ENCODE measurements around the gene MYRIP. TPM values are rescaled to one million over a fixed set of nuclear protein-coding genes. Genes with fewer than 3 reads are reported as not detected.

The MYRIP gene
- total RNA-seq, 1 donor from 2014 or later, result 1.0 TPM

DNA sequence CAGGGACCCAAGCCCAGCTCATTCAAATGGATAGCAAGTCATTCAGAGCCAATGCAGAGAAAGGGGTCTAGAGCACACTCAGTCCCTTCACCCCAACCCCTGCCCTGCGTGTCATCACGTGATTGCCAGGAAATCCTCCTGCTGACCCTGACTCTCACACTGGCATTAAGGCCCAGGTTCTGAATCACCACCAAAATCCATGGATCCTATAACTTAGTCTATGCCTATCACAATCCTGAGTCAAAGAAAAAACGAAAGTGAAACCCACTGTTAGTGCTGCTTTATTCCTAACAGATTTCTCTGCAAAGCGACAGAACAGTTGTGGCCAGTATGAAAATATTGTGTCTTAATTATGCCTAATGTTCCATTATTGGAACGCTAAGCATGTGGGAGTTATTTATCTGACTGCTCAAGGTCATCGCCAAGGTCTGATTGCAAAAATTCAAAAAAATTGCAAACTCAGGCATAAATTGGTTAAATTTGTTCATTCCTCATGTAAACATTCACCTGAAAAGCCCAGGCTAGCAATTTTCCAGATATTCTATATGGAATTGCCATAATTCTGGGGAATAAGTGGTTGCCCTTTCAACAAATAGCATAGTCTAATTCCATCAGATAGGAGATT is 391.4 kb downstream of the MYRIP start:
- no peak overlapping the region for H3K4me3 ChIP-seq (ENCODE audit: low read length in 3 of 3)

DNA sequence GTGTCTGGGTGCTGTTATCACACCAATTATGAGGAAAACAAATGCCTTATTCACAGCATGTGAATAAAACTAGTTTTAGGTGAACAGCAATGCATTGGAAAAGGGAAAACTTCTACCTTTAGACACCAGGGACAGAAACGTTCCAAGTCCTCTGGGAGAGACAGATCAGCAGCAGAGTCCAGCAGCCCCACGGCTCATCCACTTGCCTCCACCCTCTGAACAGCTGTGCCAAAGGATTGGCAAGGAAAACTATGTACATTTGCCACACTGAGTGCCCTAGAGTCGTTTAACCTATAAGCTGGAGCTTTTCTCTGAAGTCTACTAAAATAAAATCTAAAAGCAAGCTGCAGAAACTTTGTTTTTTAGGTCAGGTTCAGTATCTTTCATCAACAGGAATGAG is 392.4 kb downstream of the MYRIP start:
- no peak overlapping the region for H3K27ac ChIP-seq (ENCODE audit: low read depth, low read length)
- H3K36me3 ChIP-seq (ENCODE audit: control insufficient read depth in 3 of 3, insufficient read depth in 3 of 3, low read length in 3 of 3), result no peaks in the 10 kb centered on the region
- no peaks in the 10 kb centered on the region for H3K27me3 ChIP-seq (ENCODE audit: control insufficient read depth in 3 of 3, insufficient read depth in 3 of 3, low read length in 3 of 3)
- H3K4me3 ChIP-seq (ENCODE audit: low read length in 3 of 3), result no peak overlapping the region
- H3K9me3 ChIP-seq (ENCODE audit: control insufficient read depth in 3 of 3, low read length in 3 of 3), result no peaks in the 10 kb centered on the region
- no peak overlapping the region for H3K9ac ChIP-seq (ENCODE audit: low read depth in 1 of 3, low read length in 3 of 3)
- no peaks in the 10 kb centered on the region for H3K4me1 ChIP-seq (ENCODE audit: control insufficient read depth in 3 of 3, insufficient read depth in 3 of 3, low read length in 3 of 3)

More for the DNA sequence above, 391.4 kb downstream of the MYRIP start:
- Histone ChIP-seq H3K9ac (ENCODE audit: low read depth in 1 of 3, low read length in 3 of 3) (no peak overlapping the region), H3K4me1 (ENCODE audit: control insufficient read depth in 3 of 3, insufficient read depth in 3 of 3, low read length in 3 of 3) (no peaks in the 10 kb centered on the region), H3K36me3 (ENCODE audit: control insufficient read depth in 3 of 3, insufficient read depth in 3 of 3, low read length in 3 of 3) (no peaks in the 10 kb centered on the region), H3K9me3 (ENCODE audit: control insufficient read depth in 3 of 3, low read length in 3 of 3) (no peaks in the 10 kb centered on the region), H3K27me3 (ENCODE audit: control insufficient read depth in 3 of 3, insufficient read depth in 3 of 3, low read length in 3 of 3) (no peaks in the 10 kb centered on the region), H3K27ac (ENCODE audit: low read depth, low read length) (no peak overlapping the region)

DNA sequence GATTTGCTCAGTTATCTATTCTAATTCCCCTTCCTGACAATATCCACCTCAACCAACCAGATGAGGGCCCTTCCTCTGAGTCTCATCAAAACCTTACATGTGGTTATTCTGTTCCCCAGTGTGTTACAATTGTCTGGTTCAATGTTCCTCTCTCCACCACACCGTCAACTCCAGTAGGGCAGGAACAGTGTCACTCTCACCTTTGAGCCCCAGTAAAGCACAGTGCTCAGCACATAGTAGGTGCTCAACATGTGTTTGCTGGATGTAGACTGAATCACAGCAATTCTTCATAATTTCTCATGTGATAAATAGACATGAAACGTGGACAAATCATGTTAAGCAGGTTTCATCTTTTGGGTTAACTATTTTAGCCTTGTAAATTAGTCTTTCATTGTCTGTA is 397.1 kb downstream of the MYRIP start:
- no peak overlapping the region for H3K4me3 ChIP-seq (ENCODE audit: low read length in 3 of 3)
- no peaks in the 10 kb centered on the region for H3K36me3 ChIP-seq (ENCODE audit: control insufficient read depth in 3 of 3, insufficient read depth in 3 of 3, low read length in 3 of 3)
- no peaks in the 10 kb centered on the region for H3K9me3 ChIP-seq (ENCODE audit: control insufficient read depth in 3 of 3, low read length in 3 of 3)
- no peaks in the 10 kb centered on the region for H3K4me1 ChIP-seq (ENCODE audit: control insufficient read depth in 3 of 3, insufficient read depth in 3 of 3, low read length in 3 of 3)
- no peaks in the 10 kb centered on the region for H3K27me3 ChIP-seq (ENCODE audit: control insufficient read depth in 3 of 3, insufficient read depth in 3 of 3, low read length in 3 of 3)
- no peak overlapping the region for H3K9ac ChIP-seq (ENCODE audit: low read depth in 1 of 3, low read length in 3 of 3)
- H3K27ac ChIP-seq (ENCODE audit: low read depth, low read length), result no peak overlapping the region

DNA sequence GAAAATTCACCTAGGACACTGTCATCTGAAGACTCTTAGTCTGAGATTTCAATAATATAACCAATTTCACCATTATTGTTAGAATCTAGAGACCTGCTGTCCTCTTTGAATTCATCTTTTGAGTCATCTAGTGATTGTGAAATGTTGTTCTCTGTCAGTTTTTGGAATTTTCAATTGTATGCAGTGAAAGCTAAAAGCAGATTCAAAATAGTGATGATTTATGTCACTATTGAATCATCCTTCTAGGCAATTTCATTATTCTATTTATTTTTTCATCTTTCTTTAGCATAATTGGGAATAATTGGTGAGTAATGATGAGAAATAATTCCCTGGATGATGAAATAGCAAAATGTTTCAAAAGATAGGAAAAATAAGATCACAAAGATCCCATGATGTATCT is 398.4 kb downstream of the MYRIP start:
- no peak overlapping the region for H3K4me3 ChIP-seq (ENCODE audit: low read length in 3 of 3)
- H3K9me3 ChIP-seq (ENCODE audit: control insufficient read depth in 3 of 3, low read length in 3 of 3), result no peaks in the 10 kb centered on the region
- H3K9ac ChIP-seq (ENCODE audit: low read depth in 1 of 3, low read length in 3 of 3), result no peak overlapping the region

DNA sequence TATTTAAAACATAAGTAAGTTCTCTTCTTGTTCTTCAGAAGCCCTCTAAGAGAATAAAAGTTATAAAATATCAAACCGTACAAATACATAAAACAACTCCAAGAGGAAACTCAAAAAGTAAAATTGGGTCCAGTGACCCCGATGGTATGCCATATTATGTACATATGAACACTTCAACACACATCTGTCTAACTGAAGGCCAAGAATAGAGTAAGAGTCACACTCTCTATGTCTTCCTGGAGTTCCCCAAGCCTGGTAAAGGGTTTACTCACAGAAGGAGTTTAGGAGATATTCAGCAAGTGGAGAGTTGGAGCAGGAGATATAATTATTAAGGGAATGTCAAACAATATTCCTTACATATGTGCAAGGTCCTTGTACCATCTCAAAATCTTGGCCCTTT is 398.8 kb downstream of the MYRIP start:
- H3K36me3 ChIP-seq (ENCODE audit: control insufficient read depth in 3 of 3, insufficient read depth in 3 of 3, low read length in 3 of 3), result no peaks in the 10 kb centered on the region
- H3K27ac ChIP-seq (ENCODE audit: low read depth, low read length), result no peak overlapping the region
- no peaks in the 10 kb centered on the region for H3K27me3 ChIP-seq (ENCODE audit: control insufficient read depth in 3 of 3, insufficient read depth in 3 of 3, low read length in 3 of 3)
- no peak overlapping the region for H3K4me3 ChIP-seq (ENCODE audit: low read length in 3 of 3)
- no peak overlapping the region for H3K9ac ChIP-seq (ENCODE audit: low read depth in 1 of 3, low read length in 3 of 3)
- H3K9me3 ChIP-seq (ENCODE audit: control insufficient read depth in 3 of 3, low read length in 3 of 3), result no peaks in the 10 kb centered on the region
- no peaks in the 10 kb centered on the region for H3K4me1 ChIP-seq (ENCODE audit: control insufficient read depth in 3 of 3, insufficient read depth in 3 of 3, low read length in 3 of 3)

More for the DNA sequence above, 398.4 kb downstream of the MYRIP start:
- H3K27ac ChIP-seq (ENCODE audit: low read depth, low read length), result no peak overlapping the region
- no peaks in the 10 kb centered on the region for H3K27me3 ChIP-seq (ENCODE audit: control insufficient read depth in 3 of 3, insufficient read depth in 3 of 3, low read length in 3 of 3)
- H3K36me3 ChIP-seq (ENCODE audit: control insufficient read depth in 3 of 3, insufficient read depth in 3 of 3, low read length in 3 of 3), result no peaks in the 10 kb centered on the region
- no peaks in the 10 kb centered on the region for H3K4me1 ChIP-seq (ENCODE audit: control insufficient read depth in 3 of 3, insufficient read depth in 3 of 3, low read length in 3 of 3)

DNA sequence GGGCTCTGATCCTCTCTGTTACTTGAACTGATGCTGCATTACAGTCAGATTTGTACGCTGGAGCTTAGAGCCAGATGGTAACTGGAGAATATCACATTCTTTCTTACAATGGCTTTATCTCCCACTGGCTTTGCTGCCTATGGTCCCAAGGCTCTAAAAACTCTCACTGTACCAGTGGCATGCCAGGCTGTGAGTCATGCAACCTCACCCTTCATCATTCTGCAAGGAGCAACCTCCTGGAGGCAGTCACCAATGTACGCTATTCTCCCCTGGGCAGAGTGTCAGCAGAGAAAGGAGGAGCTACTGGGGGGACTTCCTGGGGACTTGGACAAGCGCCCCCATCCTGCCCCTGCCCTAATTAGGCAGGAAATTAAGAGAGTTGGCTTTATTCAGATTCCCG is 402.2 kb downstream of the MYRIP start:
- no peak overlapping the region for H3K4me3 ChIP-seq (ENCODE audit: low read length in 3 of 3)
- no peaks in the 10 kb centered on the region for H3K36me3 ChIP-seq (ENCODE audit: control insufficient read depth in 3 of 3, insufficient read depth in 3 of 3, low read length in 3 of 3)

DNA sequence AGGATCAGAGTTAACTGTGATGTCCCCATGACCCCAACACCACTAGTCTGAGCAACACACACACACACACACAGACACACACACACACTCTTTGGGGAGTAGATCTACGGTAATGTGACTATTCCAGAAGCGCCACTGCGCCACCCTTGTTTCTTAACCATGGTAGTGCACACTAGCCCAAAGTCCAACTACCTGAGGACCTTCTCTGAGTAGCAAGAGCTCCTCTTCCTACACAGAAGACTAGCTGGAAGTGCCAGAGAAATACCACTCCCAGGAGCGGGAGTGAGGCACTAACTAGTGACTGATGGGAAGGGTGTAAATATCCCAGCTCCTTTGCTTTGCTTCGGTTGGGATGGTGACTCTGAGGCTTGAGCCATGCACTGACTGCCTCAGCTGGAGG is 404.1 kb downstream of the MYRIP start:
- Histone ChIP-seq H3K27ac (ENCODE audit: low read depth, low read length) (no peak overlapping the region), H3K9ac (ENCODE audit: low read depth in 1 of 3, low read length in 3 of 3) (no peak overlapping the region), H3K4me3 (ENCODE audit: low read length in 3 of 3) (no peak overlapping the region), H3K4me1 (ENCODE audit: control insufficient read depth in 3 of 3, insufficient read depth in 3 of 3, low read length in 3 of 3) (no peaks in the 10 kb centered on the region), H3K9me3 (ENCODE audit: control insufficient read depth in 3 of 3, low read length in 3 of 3) (no peaks in the 10 kb centered on the region), H3K27me3 (ENCODE audit: control insufficient read depth in 3 of 3, insufficient read depth in 3 of 3, low read length in 3 of 3) (no peaks in the 10 kb centered on the region), H3K36me3 (ENCODE audit: control insufficient read depth in 3 of 3, insufficient read depth in 3 of 3, low read length in 3 of 3) (no peaks in the 10 kb centered on the region)

More for the DNA sequence above, 402.2 kb downstream of the MYRIP start:
- no peaks in the 10 kb centered on the region for H3K9me3 ChIP-seq (ENCODE audit: control insufficient read depth in 3 of 3, low read length in 3 of 3)
- H3K27ac ChIP-seq (ENCODE audit: low read depth, low read length), result no peak overlapping the region
- no peaks in the 10 kb centered on the region for H3K4me1 ChIP-seq (ENCODE audit: control insufficient read depth in 3 of 3, insufficient read depth in 3 of 3, low read length in 3 of 3)
- H3K9ac ChIP-seq (ENCODE audit: low read depth in 1 of 3, low read length in 3 of 3), result no peak overlapping the region
- no peaks in the 10 kb centered on the region for H3K27me3 ChIP-seq (ENCODE audit: control insufficient read depth in 3 of 3, insufficient read depth in 3 of 3, low read length in 3 of 3)

DNA sequence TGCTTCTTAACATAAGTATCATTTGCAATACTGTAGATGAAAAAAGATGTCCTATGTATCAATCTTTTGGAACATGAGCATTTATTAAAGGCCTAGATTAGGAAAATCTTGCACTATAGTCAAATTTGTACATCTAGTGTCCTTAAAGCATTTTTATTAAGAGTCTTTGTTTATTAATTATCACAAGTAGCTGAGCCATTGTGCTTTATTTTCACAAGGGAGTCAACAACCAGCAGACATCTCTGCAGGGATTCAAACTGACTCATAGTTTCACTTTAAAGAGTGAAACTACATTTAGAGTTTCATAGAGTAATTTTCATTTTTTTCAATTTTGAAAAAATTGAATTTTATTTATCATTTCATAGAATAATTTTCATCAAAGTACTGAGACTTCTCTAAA is 405.6 kb downstream of the MYRIP start:
- Histone ChIP-seq H3K27ac (ENCODE audit: low read depth, low read length) (no peak overlapping the region), H3K36me3 (ENCODE audit: control insufficient read depth in 3 of 3, insufficient read depth in 3 of 3, low read length in 3 of 3) (no peaks in the 10 kb centered on the region), H3K27me3 (ENCODE audit: control insufficient read depth in 3 of 3, insufficient read depth in 3 of 3, low read length in 3 of 3) (no peaks in the 10 kb centered on the region), H3K9me3 (ENCODE audit: control insufficient read depth in 3 of 3, low read length in 3 of 3) (no peaks in the 10 kb centered on the region), H3K4me3 (ENCODE audit: low read length in 3 of 3) (no peak overlapping the region), H3K9ac (ENCODE audit: low read depth in 1 of 3, low read length in 3 of 3) (no peak overlapping the region), H3K4me1 (ENCODE audit: control insufficient read depth in 3 of 3, insufficient read depth in 3 of 3, low read length in 3 of 3) (no peaks in the 10 kb centered on the region)

DNA sequence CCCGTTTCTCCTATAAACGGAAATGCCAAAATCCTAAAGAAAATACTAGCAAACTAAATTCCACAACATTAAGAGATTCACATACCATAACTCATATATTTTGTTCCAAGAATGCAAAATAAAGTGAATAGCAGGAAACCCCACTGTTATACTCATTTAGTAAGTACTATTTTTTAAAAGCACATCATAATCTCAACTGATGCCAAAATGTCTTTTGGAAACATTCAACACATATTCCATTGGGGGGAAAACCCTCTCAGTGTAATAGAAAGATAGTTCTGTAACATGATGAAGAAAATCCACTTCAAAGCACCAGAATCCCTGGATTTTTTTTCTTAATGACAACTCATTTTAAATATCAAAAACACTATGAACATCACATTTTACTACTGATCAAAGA is 407.1 kb downstream of the MYRIP start:
- Histone ChIP-seq H3K27ac (ENCODE audit: low read depth, low read length) (no peak overlapping the region), H3K27me3 (ENCODE audit: control insufficient read depth in 3 of 3, insufficient read depth in 3 of 3, low read length in 3 of 3) (no peaks in the 10 kb centered on the region), H3K9me3 (ENCODE audit: control insufficient read depth in 3 of 3, low read length in 3 of 3) (no peaks in the 10 kb centered on the region), H3K36me3 (ENCODE audit: control insufficient read depth in 3 of 3, insufficient read depth in 3 of 3, low read length in 3 of 3) (no peaks in the 10 kb centered on the region), H3K9ac (ENCODE audit: low read depth in 1 of 3, low read length in 3 of 3) (no peak overlapping the region), H3K4me1 (ENCODE audit: control insufficient read depth in 3 of 3, insufficient read depth in 3 of 3, low read length in 3 of 3) (no peaks in the 10 kb centered on the region), H3K4me3 (ENCODE audit: low read length in 3 of 3) (no peak overlapping the region)

DNA sequence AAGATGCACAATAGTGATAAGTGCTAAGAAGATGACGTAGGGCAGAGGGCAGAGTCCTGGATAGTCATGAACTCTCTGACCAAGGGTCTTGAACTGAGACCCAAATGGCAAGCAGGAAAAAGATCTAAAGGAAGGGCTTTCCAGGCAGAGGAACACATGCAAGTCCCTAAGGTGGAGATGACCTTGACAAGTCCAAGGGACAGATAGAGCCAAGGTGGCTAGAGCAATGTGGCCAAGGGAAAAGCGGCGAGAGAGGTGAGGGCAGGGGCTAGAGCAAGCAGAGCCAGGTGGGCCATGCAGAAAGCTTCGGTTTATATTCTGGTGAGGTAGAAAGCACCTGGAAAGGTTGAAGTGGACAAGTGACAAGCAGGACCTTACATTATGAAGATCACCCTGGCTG is 414.4 kb downstream of the MYRIP start:
- no peaks in the 10 kb centered on the region for H3K4me1 ChIP-seq (ENCODE audit: control insufficient read depth in 3 of 3, insufficient read depth in 3 of 3, low read length in 3 of 3)
- no peak overlapping the region for H3K4me3 ChIP-seq (ENCODE audit: low read length in 3 of 3)
- no peak overlapping the region for H3K9ac ChIP-seq (ENCODE audit: low read depth in 1 of 3, low read length in 3 of 3)
- no peaks in the 10 kb centered on the region for H3K27me3 ChIP-seq (ENCODE audit: control insufficient read depth in 3 of 3, insufficient read depth in 3 of 3, low read length in 3 of 3)
- no peaks in the 10 kb centered on the region for H3K36me3 ChIP-seq (ENCODE audit: control insufficient read depth in 3 of 3, insufficient read depth in 3 of 3, low read length in 3 of 3)
- H3K9me3 ChIP-seq (ENCODE audit: control insufficient read depth in 3 of 3, low read length in 3 of 3), result no peaks in the 10 kb centered on the region
- H3K27ac ChIP-seq (ENCODE audit: low read depth, low read length), result no peak overlapping the region
